Testis (tissue), 2 donors: Measurements from ENCODE around the gene UBXN6.

Experiments used
- POLR2A ChIP-seq: fragments of 450-650 bp; IDR thresholded peaks from one replicate; pipeline ENCODE4 v1.6.1; 2017; ENCODE audit warnings: antibody characterized with exemption, mild to moderate bottlenecking, moderate library complexity
- TF ChIP-seq, protein P1 (sequence below), 3 experiments: fragments of 450-650 bp in 2 of 3; fragments of 200-600 bp in 1 of 3; sonication (generic) in 1 of 3; IDR thresholded peaks; one replicate each; pipeline ENCODE4 v1.5.1; 2016 to 2019; ENCODE audit warnings: antibody characterized with exemption in 3 of 3, mild to moderate bottlenecking in 2 of 3, moderate library complexity in 1 of 3

DNA sequence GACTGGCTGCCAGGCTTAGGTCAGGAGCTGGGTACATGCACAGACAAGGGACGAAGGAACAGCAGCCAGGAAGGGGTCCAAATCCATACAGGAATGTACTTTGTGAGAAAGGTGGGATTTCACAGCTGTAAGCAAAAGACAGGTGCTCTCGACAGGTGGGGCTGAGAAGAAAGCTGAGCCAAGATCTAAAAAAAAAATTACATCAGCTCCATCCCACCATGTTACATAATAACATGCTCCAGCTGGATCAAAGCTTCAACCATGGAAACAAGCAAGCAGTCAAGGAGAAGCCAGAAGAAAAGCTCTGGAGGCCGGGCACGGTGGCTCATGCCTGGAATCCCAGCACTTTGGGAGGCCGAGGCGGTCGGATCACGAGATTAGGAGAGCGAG lies 8.0 kb downstream of the UBXN6 start:
- TF ChIP-seq, protein P1, sequence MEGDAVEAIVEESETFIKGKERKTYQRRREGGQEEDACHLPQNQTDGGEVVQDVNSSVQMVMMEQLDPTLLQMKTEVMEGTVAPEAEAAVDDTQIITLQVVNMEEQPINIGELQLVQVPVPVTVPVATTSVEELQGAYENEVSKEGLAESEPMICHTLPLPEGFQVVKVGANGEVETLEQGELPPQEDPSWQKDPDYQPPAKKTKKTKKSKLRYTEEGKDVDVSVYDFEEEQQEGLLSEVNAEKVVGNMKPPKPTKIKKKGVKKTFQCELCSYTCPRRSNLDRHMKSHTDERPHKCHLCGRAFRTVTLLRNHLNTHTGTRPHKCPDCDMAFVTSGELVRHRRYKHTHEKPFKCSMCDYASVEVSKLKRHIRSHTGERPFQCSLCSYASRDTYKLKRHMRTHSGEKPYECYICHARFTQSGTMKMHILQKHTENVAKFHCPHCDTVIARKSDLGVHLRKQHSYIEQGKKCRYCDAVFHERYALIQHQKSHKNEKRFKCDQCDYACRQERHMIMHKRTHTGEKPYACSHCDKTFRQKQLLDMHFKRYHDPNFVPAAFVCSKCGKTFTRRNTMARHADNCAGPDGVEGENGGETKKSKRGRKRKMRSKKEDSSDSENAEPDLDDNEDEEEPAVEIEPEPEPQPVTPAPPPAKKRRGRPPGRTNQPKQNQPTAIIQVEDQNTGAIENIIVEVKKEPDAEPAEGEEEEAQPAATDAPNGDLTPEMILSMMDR (IDR thresholded peaks at IDR 0.05), result no peak
- no peak for TF ChIP-seq POLR2A
